ENCODE results near the gene ANKMY1.

ANKMY1 gene

DNA sequence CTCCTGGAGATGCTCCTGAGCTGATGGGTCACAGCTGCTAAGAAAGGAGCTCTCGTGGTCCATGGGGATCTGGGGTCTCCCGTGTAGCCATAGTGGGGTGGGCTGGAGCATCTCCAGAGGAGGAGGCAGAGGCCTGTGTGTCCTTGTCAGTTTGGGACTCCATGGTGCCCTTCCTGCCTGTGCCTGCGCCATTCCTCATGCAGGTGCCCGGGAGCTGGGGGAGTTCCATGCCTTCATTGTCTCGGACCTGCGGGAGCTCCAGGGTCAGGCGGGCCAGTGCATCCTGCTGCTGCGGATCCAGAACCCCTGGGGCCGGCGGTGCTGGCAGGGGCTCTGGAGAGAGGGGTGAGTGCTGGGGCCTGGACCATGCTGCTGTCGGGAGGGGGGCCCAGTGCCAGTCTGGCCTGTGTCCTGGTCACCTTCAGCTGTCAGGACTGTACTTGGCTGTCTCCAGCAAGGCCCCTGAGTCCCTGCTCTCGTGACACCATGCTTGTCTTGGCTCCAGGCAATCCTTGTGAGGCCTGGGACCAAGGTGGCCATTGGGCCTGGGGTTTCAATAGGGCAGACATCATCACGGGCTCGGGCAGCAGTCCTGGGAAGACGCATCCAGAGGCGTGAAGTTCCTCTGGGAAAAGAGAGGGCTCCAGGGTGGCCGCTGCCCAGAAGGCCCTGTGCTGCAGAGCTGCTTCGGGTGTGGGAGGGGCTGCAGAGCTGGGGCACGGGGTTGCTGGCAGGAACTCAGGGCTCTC lies 36.1 kb upstream of the ANKMY1 start:
- DNase-seq (ENCODE audit: extremely low read depth, low read depth): no peak
- TF ChIP-seq CTCF (IDR thresholded peaks at IDR 0.05; ENCODE audit: low read depth, low read length, missing control alignments): no peak

DNA sequence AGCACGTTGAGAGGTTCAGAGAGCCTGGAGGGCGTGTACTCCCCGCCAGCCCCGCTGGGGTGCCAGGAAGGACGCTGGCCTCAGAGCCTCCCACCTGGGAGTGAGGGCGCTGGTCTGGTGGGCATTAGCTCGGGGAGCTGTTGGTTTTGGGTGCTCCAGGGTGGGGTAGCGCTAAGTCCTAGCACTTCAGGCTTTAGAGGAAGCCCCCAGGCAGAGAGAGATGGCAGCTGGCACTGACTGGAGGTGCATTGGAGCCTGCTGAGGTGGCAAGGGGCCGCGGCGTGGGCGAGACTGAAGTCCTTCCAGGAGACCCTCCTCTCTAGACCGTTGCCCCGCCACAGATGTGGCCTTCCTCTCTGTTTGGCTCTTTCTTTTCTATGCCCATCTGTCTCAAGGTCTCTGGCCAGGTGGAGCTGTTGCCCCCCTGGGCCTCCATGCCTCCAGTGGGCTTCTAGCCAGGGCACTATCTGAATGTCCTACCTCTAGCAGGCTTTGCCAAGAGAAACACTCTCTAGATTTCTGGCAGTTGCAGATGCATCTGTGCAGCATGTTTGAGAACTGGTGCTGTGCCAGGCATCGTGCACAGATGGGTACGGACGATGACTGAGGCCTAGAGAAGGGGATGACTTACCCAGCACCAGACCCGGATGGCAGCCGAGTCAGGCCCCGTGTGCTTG lies 35.4 kb upstream of the ANKMY1 start:
- H3K4me3 ChIP-seq (replicated peaks; ENCODE audit: low read depth, low read length): no peak overlapping the region
- no peak for DNase-seq (ENCODE audit: extremely low read depth, low read depth)
- no peak for TF ChIP-seq CTCF (IDR thresholded peaks at IDR 0.05; ENCODE audit: low read depth, low read length, missing control alignments)

More for the DNA sequence above, 36.1 kb upstream of the ANKMY1 start:
- H3K4me3 ChIP-seq (replicated peaks; ENCODE audit: low read depth, low read length): no peak overlapping the region

GRCh38 chr2:240591784-240592183 lies 34.0 kb upstream of the ANKMY1 start:
- H3K4me3 ChIP-seq (replicated peaks; ENCODE audit: low read depth, low read length): no peak overlapping the region
- TF ChIP-seq CTCF (IDR thresholded peaks at IDR 0.05; ENCODE audit: low read depth, low read length, missing control alignments): no peak

DNA sequence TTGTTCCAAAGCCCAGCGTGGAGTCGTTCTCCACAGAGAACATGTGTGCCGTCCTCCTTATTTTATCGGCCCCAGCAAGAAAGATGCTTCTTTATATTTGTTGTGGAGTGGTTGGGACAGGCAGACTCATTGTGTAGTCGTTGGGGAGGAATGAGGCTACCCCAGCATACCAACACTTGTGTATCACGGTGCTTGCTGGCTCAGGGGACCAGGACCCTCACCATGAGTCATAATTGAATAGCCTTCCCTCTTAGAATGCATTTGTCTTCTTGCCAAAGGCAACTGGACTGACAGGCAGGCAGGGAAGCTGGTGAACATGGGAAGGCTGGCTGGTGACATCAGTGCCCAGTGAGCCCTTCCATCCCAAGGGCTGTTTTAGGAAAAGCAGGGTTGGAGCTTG lies 33.4 kb upstream of the ANKMY1 start:
- TF ChIP-seq CTCF (IDR thresholded peaks at IDR 0.05; ENCODE audit: low read depth, low read length, missing control alignments): no peak
- H3K4me3 ChIP-seq (replicated peaks; ENCODE audit: low read depth, low read length): no peak overlapping the region
- DNase-seq (ENCODE audit: extremely low read depth, low read depth): no peak

More at GRCh38 chr2:240591784-240592183, 34.0 kb upstream of the ANKMY1 start:
- no peak for DNase-seq (ENCODE audit: extremely low read depth, low read depth)

DNA sequence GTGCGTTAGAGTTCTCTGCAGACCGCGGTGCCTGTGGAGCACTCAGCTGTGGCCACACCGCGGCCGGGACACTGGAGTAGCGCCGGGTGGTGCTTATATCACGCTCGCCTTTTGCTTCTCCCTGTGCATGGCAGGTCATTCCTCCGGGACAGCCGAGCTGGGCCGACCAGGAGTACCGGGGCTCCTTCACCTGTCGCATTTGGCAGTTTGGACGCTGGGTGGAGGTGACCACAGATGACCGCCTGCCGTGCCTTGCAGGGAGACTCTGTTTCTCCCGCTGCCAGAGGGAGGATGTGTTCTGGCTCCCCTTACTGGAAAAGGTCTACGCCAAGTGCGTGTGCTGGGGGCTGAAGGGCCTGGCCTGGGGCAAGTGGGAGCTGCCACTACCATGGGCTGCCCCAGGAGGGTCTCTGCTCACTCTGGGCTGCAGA lies 32.9 kb upstream of the ANKMY1 start:
- TF ChIP-seq CTCF (IDR thresholded peaks at IDR 0.05; ENCODE audit: low read depth, low read length, missing control alignments): no peak
- no peak for DNase-seq (ENCODE audit: extremely low read depth, low read depth)

GRCh38 chr2:240589850-240590525 lies 32.2 kb upstream of the ANKMY1 start:
- no peak overlapping the region for H3K4me3 ChIP-seq (replicated peaks; ENCODE audit: low read depth, low read length)
- no peak for DNase-seq (ENCODE audit: extremely low read depth, low read depth)
- no peak for TF ChIP-seq CTCF (IDR thresholded peaks at IDR 0.05; ENCODE audit: low read depth, low read length, missing control alignments)

More for the DNA sequence above, 32.9 kb upstream of the ANKMY1 start:
- no peak overlapping the region for H3K4me3 ChIP-seq (replicated peaks; ENCODE audit: low read depth, low read length)
